Lower leg skin (tissue), 3 donors: Measurements from ENCODE around the gene IPCEF1.

Experiments
- POLR2A ChIP-seq, 2 donors: fragments of 450-650 bp; IDR thresholded peaks; one replicate each; pipeline ENCODE4 v1.6.1; 2016 to 2017; ENCODE audit warnings: antibody characterized with exemption in 2 of 2, mild to moderate bottlenecking in 1 of 2, moderate library complexity in 1 of 2
- TF ChIP-seq, protein P1 (sequence below), 3 donors: fragments of 450-650 bp; IDR thresholded peaks; one replicate each; pipeline ENCODE4 v1.5.1; 2016; ENCODE audit warnings: antibody characterized with exemption in 3 of 3, mild to moderate bottlenecking in 3 of 3, moderate library complexity in 2 of 3

DNA sequence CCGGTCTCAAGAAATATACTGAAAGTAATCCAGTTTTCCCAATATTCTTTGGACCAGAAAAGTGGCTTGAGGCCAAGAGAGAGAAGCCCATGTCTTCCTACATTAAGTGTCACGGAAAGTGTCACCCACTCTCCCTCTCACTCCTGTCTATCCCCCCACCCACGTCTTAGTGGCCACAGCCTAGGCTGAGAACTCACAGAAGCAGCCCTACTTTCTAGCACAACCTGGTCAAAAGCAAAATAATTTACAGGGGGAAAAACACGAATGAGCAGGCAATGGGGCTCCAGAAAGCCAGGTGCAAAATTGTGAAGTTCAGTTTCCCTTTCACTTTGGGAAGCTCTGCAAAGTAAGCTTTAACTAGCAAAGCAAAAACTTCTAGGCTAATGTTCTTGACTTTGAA is 199.5 kb downstream of the IPCEF1 start:
- no peak for TF ChIP-seq POLR2A (IDR thresholded peaks at IDR 0.05)
- TF ChIP-seq, protein P1, sequence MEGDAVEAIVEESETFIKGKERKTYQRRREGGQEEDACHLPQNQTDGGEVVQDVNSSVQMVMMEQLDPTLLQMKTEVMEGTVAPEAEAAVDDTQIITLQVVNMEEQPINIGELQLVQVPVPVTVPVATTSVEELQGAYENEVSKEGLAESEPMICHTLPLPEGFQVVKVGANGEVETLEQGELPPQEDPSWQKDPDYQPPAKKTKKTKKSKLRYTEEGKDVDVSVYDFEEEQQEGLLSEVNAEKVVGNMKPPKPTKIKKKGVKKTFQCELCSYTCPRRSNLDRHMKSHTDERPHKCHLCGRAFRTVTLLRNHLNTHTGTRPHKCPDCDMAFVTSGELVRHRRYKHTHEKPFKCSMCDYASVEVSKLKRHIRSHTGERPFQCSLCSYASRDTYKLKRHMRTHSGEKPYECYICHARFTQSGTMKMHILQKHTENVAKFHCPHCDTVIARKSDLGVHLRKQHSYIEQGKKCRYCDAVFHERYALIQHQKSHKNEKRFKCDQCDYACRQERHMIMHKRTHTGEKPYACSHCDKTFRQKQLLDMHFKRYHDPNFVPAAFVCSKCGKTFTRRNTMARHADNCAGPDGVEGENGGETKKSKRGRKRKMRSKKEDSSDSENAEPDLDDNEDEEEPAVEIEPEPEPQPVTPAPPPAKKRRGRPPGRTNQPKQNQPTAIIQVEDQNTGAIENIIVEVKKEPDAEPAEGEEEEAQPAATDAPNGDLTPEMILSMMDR (IDR thresholded peaks at IDR 0.05) = no peak
